H1 (cell line): ENCODE results near the gene CCT6B. TPM values are rescaled to one million over a fixed set of nuclear protein-coding genes. Genes with fewer than 3 reads are reported as not detected.

ENCODE experiments used
- CTCF ChIA-PET: fragments of 300-600 bp; sonication (Branson Sonifier 250); formaldehyde crosslinking; loops from one replicate; lab custom pipeline; 2021; ENCODE audit not compliant: partially characterized antibody; lab: Charles Lee
- POLR2A ChIA-PET: fragments of 300-600 bp; sonication (Branson Sonifier 250); formaldehyde crosslinking; loops from one replicate; lab custom pipeline; 2021; ENCODE audit warnings: inconsistent platforms; ENCODE audit not compliant: partially characterized antibody; lab: Charles Lee
- DNase-seq, 2 experiments: peaks; one replicate each; pipeline versions ENCODE4 v3.0.0 to v3.0.0-alpha.2; 2010 to 2022; ENCODE audit warnings: low spot score in 2 of 2, low read depth in 1 of 2, mixed read lengths in 1 of 2
- FAIRE-seq: peaks from 2 replicates; lab custom pipeline; 2011; peaks lifted over from hg19 to GRCh38; lab: Jason Lieb, UNC
- H2AFZ ChIP-seq: 2 replicates; pipeline ENCODE4 v1.8.1; 2012; ENCODE audit warnings: low read length, inconsistent platforms
- H2AK5ac ChIP-seq: 2 replicates; pipeline ENCODE4 v1.6.1; 2013; ENCODE audit warnings: low read depth, low read length
- H2BK120ac ChIP-seq: replicated peaks from 2 replicates; pipeline ENCODE3; 2013; ENCODE audit warnings: low read depth, low read length, inconsistent platforms
- H2BK12ac ChIP-seq: 2 replicates; pipeline ENCODE4 v1.6.1; 2013; ENCODE audit warnings: low read depth, low read length
- H2BK15ac ChIP-seq: 2 replicates; pipeline ENCODE4 v1.6.1; 2013; ENCODE audit warnings: low read length
- H2BK20ac ChIP-seq: 2 replicates; pipeline ENCODE4 v1.6.1; 2013; ENCODE audit warnings: low read length
- H2BK5ac ChIP-seq: 2 replicates; pipeline ENCODE4 v1.6.1; 2013; ENCODE audit warnings: low read depth, low read length
- H3K14ac ChIP-seq: 2 replicates; pipeline ENCODE4 v1.6.1; 2013; ENCODE audit warnings: inconsistent platforms; ENCODE audit not compliant: insufficient read length
- H3K18ac ChIP-seq: 2 replicates; pipeline ENCODE4 v1.6.1; 2013; ENCODE audit warnings: low read length; ENCODE audit errors: extremely low read depth
- H3K23ac ChIP-seq: 2 replicates; pipeline ENCODE4 v1.6.1; 2013; ENCODE audit warnings: inconsistent platforms; ENCODE audit not compliant: insufficient read length
- H3K23me2 ChIP-seq: 2 replicates; pipeline ENCODE4 v1.6.1; 2013; ENCODE audit warnings: low read depth, low read length
- H3K27ac ChIP-seq: 2 replicates; pipeline ENCODE4 v1.6.1; 2011; ENCODE audit warnings: low read depth, low read length, inconsistent platforms
- H3K27me3 ChIP-seq, 4 experiments: replicated peaks in 1 of 4; 1 replicate in 1 of 4; 2 replicates in 3 of 4; pipeline versions ENCODE4 v1.6.1 to v1.8.1; 2011 to 2013; ENCODE audit warnings: low read length in 3 of 4, mild to moderate bottlenecking in 3 of 4, inconsistent platforms in 2 of 4, mixed read lengths in 2 of 4, moderate library complexity in 1 of 4; ENCODE audit not compliant: control insufficient read depth in 3 of 4, insufficient read depth in 3 of 4; ENCODE audit errors: extremely low read depth in 1 of 4
- H3K36me3 ChIP-seq, 4 experiments: 2 replicates each; pipeline versions ENCODE4 v1.6.1 to v1.8.1; 2011 to 2013; ENCODE audit warnings: mild to moderate bottlenecking in 4 of 4, low read length in 3 of 4, moderate library complexity in 2 of 4, control low read depth in 1 of 4, inconsistent platforms in 1 of 4; ENCODE audit not compliant: insufficient read depth in 4 of 4, control insufficient read depth in 2 of 4
- H3K4ac ChIP-seq: replicated peaks from 2 replicates; pipeline ENCODE3; 2013; ENCODE audit warnings: low read length, low read depth, mixed read lengths, inconsistent platforms; ENCODE audit not compliant: insufficient read length
- H3K4me1 ChIP-seq, 4 experiments: replicated peaks in 1 of 4; 1 replicate in 1 of 4; 2 replicates in 3 of 4; pipeline versions ENCODE4 v1.6.1 to v1.8.1; 2011 to 2013; ENCODE audit warnings: low read length in 3 of 4, inconsistent platforms in 2 of 4, mixed read lengths in 1 of 4; ENCODE audit not compliant: insufficient read depth in 4 of 4, control insufficient read depth in 3 of 4
- H3K4me2 ChIP-seq, 2 experiments: 2 replicates each; pipeline versions ENCODE4 v1.6.1 to v1.8.1; 2011 to 2013; ENCODE audit warnings: low read depth in 2 of 2, low read length in 2 of 2, control low read depth in 1 of 2, inconsistent platforms in 1 of 2, mild to moderate bottlenecking in 1 of 2; ENCODE audit not compliant: insufficient read depth in 1 of 2
- H3K4me3 ChIP-seq, 4 experiments: fragments of 200-600, 300-600 bp in 1 of 4; sonication (generic), shearing (Covaris generic), sonication (Bioruptor Twin) in 1 of 4; 2 replicates each; pipeline versions ENCODE4 v1.5.1 to v1.8.1; 2011 to 2016; ENCODE audit warnings: low read length in 4 of 4, low read depth in 3 of 4, control low read depth in 2 of 4, inconsistent platforms in 2 of 4, mild to moderate bottlenecking in 2 of 4, mixed read lengths in 1 of 4, moderate library complexity in 1 of 4; ENCODE audit not compliant: insufficient read depth in 2 of 4; ENCODE audit errors: extremely low read depth in 1 of 4
- H3K56ac ChIP-seq: replicated peaks from 2 replicates; pipeline ENCODE3; 2013; ENCODE audit warnings: low read depth, mild to moderate bottlenecking, mixed read lengths, low read length, inconsistent platforms; ENCODE audit not compliant: insufficient read length
- H3K79me1 ChIP-seq: 2 replicates; pipeline ENCODE4 v1.6.1; 2013; ENCODE audit warnings: low read depth, low read length, control low read depth
- H3K79me2 ChIP-seq, 2 experiments: 2 replicates each; pipeline versions ENCODE4 v1.6.1 to v1.8.1; 2012 to 2013; ENCODE audit warnings: low read length in 2 of 2, mild to moderate bottlenecking in 2 of 2, inconsistent platforms in 1 of 2; ENCODE audit not compliant: insufficient read depth in 2 of 2, control insufficient read depth in 1 of 2
- H3K9ac ChIP-seq, 4 experiments: replicated peaks in 1 of 4; 1 replicate in 1 of 4; 2 replicates in 3 of 4; pipeline versions ENCODE4 v1.6.1 to v1.8.1; 2011 to 2013; ENCODE audit warnings: low read depth in 3 of 4, low read length in 3 of 4, control low read depth in 2 of 4, mild to moderate bottlenecking in 2 of 4, moderate library complexity in 2 of 4, inconsistent platforms in 1 of 4; ENCODE audit errors: extremely low read depth in 1 of 4
- H3K9me3 ChIP-seq, 2 experiments: 2 replicates each; pipeline versions ENCODE4 v1.6.1 to v1.8.1; 2012 to 2013; ENCODE audit warnings: mild to moderate bottlenecking in 2 of 2, moderate library complexity in 2 of 2, control low read depth in 1 of 2, inconsistent platforms in 1 of 2, low read depth in 1 of 2, low read length in 1 of 2, mixed read lengths in 1 of 2; ENCODE audit not compliant: insufficient read depth in 2 of 2
- H4K20me1 ChIP-seq, 2 experiments: replicated peaks in 1 of 2; 2 replicates each; pipeline versions ENCODE3 to v1.8.1; 2011 to 2013; ENCODE audit warnings: inconsistent platforms in 2 of 2, low read length in 2 of 2, mild to moderate bottlenecking in 1 of 2; ENCODE audit not compliant: insufficient read depth in 2 of 2, control insufficient read depth in 1 of 2
- H4K5ac ChIP-seq: 2 replicates; pipeline ENCODE4 v1.6.1; 2013; ENCODE audit warnings: low read length, low read depth, mixed read lengths, inconsistent platforms; ENCODE audit not compliant: insufficient read length
- H4K8ac ChIP-seq: 2 replicates; pipeline ENCODE4 v1.8.0; 2013; ENCODE audit warnings: mild to moderate bottlenecking, moderate library complexity, low read length, inconsistent platforms; ENCODE audit not compliant: insufficient read depth; ENCODE audit errors: extremely low read depth
- H4K91ac ChIP-seq: replicated peaks from 2 replicates; pipeline ENCODE3; 2013; ENCODE audit warnings: low read length, mixed read lengths, inconsistent platforms; ENCODE audit not compliant: insufficient read length
- BCL11A ChIP-seq, 2 experiments: IDR thresholded peaks; one replicate each; pipeline ENCODE4 v1.6.1; 2011; ENCODE audit warnings: low read depth in 2 of 2, low read length in 2 of 2, mild to moderate bottlenecking in 2 of 2
- CBX5 ChIP-seq: fragments of 300-800, 300-1000 bp; sonication (generic); IDR thresholded peaks from 2 replicates; pipeline ENCODE4 v1.7.1; 2016; ENCODE audit warnings: antibody characterized with exemption, low read length, low read depth
- CBX8 ChIP-seq: fragments of 300-800, 300-1000 bp; sonication (generic); IDR thresholded peaks from 2 replicates; pipeline ENCODE4 v1.7.1; 2016; ENCODE audit warnings: low read depth, low read length, borderline replicate concordance
- CHD2 ChIP-seq: IDR thresholded peaks from 2 replicates; pipeline ENCODE4 v1.6.1; 2012; ENCODE audit warnings: low read length, improper control_type of control experiment
- EP300 ChIP-seq, 2 experiments: IDR thresholded peaks; 1 replicate in 1 of 2; 2 replicates in 1 of 2; pipeline ENCODE4 v1.6.1; 2011 to 2012; ENCODE audit warnings: low read depth in 2 of 2, low read length in 2 of 2, mild to moderate bottlenecking in 2 of 2, borderline replicate concordance in 1 of 2, inconsistent platforms in 1 of 2, moderate library complexity in 1 of 2
- GABPA ChIP-seq: IDR thresholded peaks from 2 replicates; pipeline ENCODE4 v1.6.1; 2011; ENCODE audit warnings: mild to moderate bottlenecking, low read length, moderate library complexity, borderline replicate concordance; ENCODE audit not compliant: insufficient read depth
- KDM1A ChIP-seq: fragments of 200-600, 300-600 bp; sonication (generic); IDR thresholded peaks from 2 replicates; pipeline ENCODE4 v1.7.1; 2016; ENCODE audit warnings: mild to moderate bottlenecking, low read length, borderline replicate concordance
- KDM5A ChIP-seq: fragments of 200-600 bp; IDR thresholded peaks from 2 replicates; pipeline ENCODE4 v1.7.1; 2012; ENCODE audit warnings: mild to moderate bottlenecking, low read length, inconsistent platforms, mixed read lengths
- POLR2A ChIP-seq, 2 experiments: IDR thresholded peaks; 1 replicate in 1 of 2; 2 replicates in 1 of 2; pipeline ENCODE4 v1.6.1; 2011; ENCODE audit warnings: low read depth in 2 of 2, low read length in 2 of 2, mild to moderate bottlenecking in 2 of 2; ENCODE audit errors: control extremely low read depth in 1 of 2
- RAD21 ChIP-seq, 2 experiments: IDR thresholded peaks in 1 of 2; conservative IDR thresholded peaks in 1 of 2; 2 replicates each; pipeline ENCODE4 v1.6.1; 2011; ENCODE audit warnings: low read depth in 2 of 2, low read length in 2 of 2, improper control_type of control experiment in 1 of 2, inconsistent platforms in 1 of 2, mild to moderate bottlenecking in 1 of 2, moderate library complexity in 1 of 2
- RXRA ChIP-seq: IDR thresholded peaks from 2 replicates; pipeline ENCODE4 v1.6.1; 2011; ENCODE audit warnings: low read depth, mild to moderate bottlenecking, low read length, moderate library complexity; ENCODE audit not compliant: insufficient read depth
- SIRT6 ChIP-seq: IDR thresholded peaks from one replicate; pipeline ENCODE4 v1.7.1; 2012; ENCODE audit warnings: low read length, inconsistent platforms
- YY1 ChIP-seq: IDR thresholded peaks from 2 replicates; pipeline ENCODE4 v1.6.1; 2011; ENCODE audit warnings: low read depth, mild to moderate bottlenecking, low read length
- WGBS, 2 experiments: shearing (Covaris generic) in 1 of 2; methylation state at CpG; one replicate each; pipeline versions ENCODE4 v1.1.6 to v1.1.7; 2013 to 2015; ENCODE audit warnings: low lambda C conversion rate in 2 of 2, mixed read lengths in 2 of 2, inconsistent platforms in 1 of 2, low coverage in 1 of 2, missing lambda C conversion rate in 1 of 2; ENCODE audit not compliant: insufficient replicate concordance in 2 of 2, insufficient coverage in 1 of 2, insufficient read length in 1 of 2; ENCODE audit errors: extremely low coverage in 1 of 2, missing lambda C conversion rate in 1 of 2; 5-methylcytosine and 5-hydroxymethylcytosine counted together
- polyA plus RNA-seq, 7 experiments: library from polyadenylated mRNA; depleted of rRNA in 3 of 7; stranded (reverse) in 5 of 7; unstranded in 2 of 7; fragments of >200 nt in 5 of 7; fragments of 200-250 nt in 2 of 7; gene quantifications; 1 replicate in 5 of 7; 2 replicates in 1 of 7; 4 replicates in 1 of 7; pipeline versions ENCODE4 v1.2.1 to v1.2.3, GENCODE V29; 2011 to 2013; ENCODE audit warnings: missing spikeins in 2 of 7, mixed read lengths in 2 of 7
- total RNA-seq: library from RNA; stranded (reverse); fragmentation: NEBNext Ultra II Directional; extraction: Animal tissue kit (Norgen Biotek cat#: 25700); gene quantifications from 2 replicates; pipeline ENCODE4 v1.2.1, GENCODE V29; 2021

Gene CCT6B
- total and polyA plus RNA-seq, 2 of the 8 experiments (the other 6 are each of a cell fraction or from before 2014, with no cell fraction given), result 0.67 to 1.3 TPM

DNA sequence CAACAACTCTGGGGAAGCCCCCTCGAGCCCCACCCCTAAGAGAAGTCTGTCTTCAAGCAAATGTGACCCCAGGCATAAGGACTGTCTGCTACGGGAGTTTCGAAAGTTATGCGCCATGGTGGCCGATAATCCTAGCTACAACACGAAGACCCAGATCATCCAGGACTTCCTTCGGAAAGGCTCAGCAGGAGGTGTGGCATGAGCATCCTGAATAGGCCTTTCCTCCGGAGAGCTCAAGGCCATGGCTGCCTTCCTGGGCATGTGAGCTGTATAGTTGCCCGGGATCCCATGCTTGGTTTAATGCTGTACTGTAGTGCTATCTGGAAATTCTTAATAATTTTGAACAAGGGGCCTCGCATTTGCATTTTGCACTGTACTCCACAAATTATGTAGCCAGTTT, 28.2 kb upstream of the CCT6B start:
- H3K18ac ChIP-seq, result no peak overlapping the region
- no peak overlapping the region for H2BK5ac ChIP-seq
- no peaks in the 10 kb centered on the region for H3K9me3 ChIP-seq
- peaks cover 4% of the 10 kb centered on the region; the same call in 1 of the 2 replicates for H3K79me1 ChIP-seq
- no peak overlapping the region for H2BK12ac ChIP-seq
- no peak overlapping the region for H3K56ac ChIP-seq
- H3K79me2 ChIP-seq, result peaks cover 0 to 18% of the 10 kb centered on the region in 2 experiments; a peak in 2 of 4 replicates
- H2BK15ac ChIP-seq, result no peak overlapping the region
- no peak overlapping the region for H3K4ac ChIP-seq
- no peak overlapping the region for H3K4me3 ChIP-seq
- H4K5ac ChIP-seq, result no peak overlapping the region
- POLR2A ChIA-PET, result interaction anchor here (1.1 to 6.3 kb wide), 4 partner anchors 10 to 33 kb away, joined by 3 to 44 read pairs (median 17); partner anchors contain the start of gene LIG3
- no peaks in the 10 kb centered on the region for H3K27me3 ChIP-seq
- TF ChIP-seq SIRT6 (no peak), CBX8 (no peak), POLR2A (IDR thresholded peaks at IDR 0.05; ENCODE audit: control extremely low read depth in 1 of 2, low read depth in 2 of 2, low read length in 2 of 2) (no peak), RAD21 (IDR thresholded peaks at IDR 0.05 in 1 of 2, conservative IDR thresholded peaks at IDR 0.05 in 1 of 2; ENCODE audit: low read depth in 2 of 2, low read length in 2 of 2) (no peak), CHD2 (no peak), KDM1A (no peak), KDM5A (no peak), GABPA (no peak), EP300 (IDR thresholded peaks at IDR 0.05; ENCODE audit: borderline replicate concordance in 1 of 2, low read depth in 2 of 2, low read length in 2 of 2) (no peak), BCL11A (IDR thresholded peaks at IDR 0.05; ENCODE audit: low read depth in 2 of 2, low read length in 2 of 2) (no peak), RXRA (no peak), YY1 (no peak), CBX5 (no peak)
- no peak overlapping the region for H4K8ac ChIP-seq
- H2BK20ac ChIP-seq, result no peak overlapping the region
- 92% methylated on average over 10 of the region's 10 CpGs; no CpG with 5 or more reads in 1 of the 2 experiments for WGBS, 2 experiments
- DNase-seq, result no peak
- no peak overlapping the region for H3K14ac ChIP-seq
- H3K4me1 ChIP-seq, result no peaks in the 10 kb centered on the region
- H2BK120ac ChIP-seq, result no peak overlapping the region
- H3K23ac ChIP-seq, result no peak overlapping the region
- H3K9ac ChIP-seq, result no peak overlapping the region
- H4K91ac ChIP-seq, result no peak overlapping the region
- peaks cover 38 to 85% (median 72%) of the 10 kb centered on the region in 4 experiments for H3K36me3 ChIP-seq
- no peak overlapping the region for H2AK5ac ChIP-seq
- H2AFZ ChIP-seq, result no peak overlapping the region
- no peak for FAIRE-seq
- no peak overlapping the region for H3K27ac ChIP-seq
- H4K20me1 ChIP-seq, result peaks cover 9 to 14% of the 10 kb centered on the region in 2 experiments
- no peak overlapping the region for H3K4me2 ChIP-seq
- CTCF ChIA-PET, result interaction anchor here (1.5 kb wide), 1 partner anchor 8 kb away, joined by 8 read pairs; no protein-coding TSS in a partner anchor
- no peaks in the 10 kb centered on the region for H3K23me2 ChIP-seq
